Activated CD4-positive, alpha-beta T cell treated with anti-CD3 and anti-CD28 coated beads, Interleukin-2, amount 50 U/mL, for 1 hour (primary cell): Measurements from ENCODE around the gene KRT6A.
"Not testable (repeated sequence)": the region's sequence is repeated elsewhere in the genome, so short reads cannot be mapped to it uniquely, and the experiment has no call there.

ENCODE experiments used
- DNase-seq: peaks from one replicate; pipeline ENCODE4 v3.0.0-alpha.2; 2020

The KRT6A gene

GRCh38 chr12:52499806-52500560 lies 6.9 kb upstream of the KRT6A start:
- DNase-seq = no peak

GRCh38 chr12:52498946-52499345 lies 5.9 kb upstream of the KRT6A start:
- no peak for DNase-seq

GRCh38 chr12:52497975-52498374 lies 4.9 kb upstream of the KRT6A start:
- no peak for DNase-seq

GRCh38 chr12:52496590-52497071 lies 3.6 kb upstream of the KRT6A start:
- no peak for DNase-seq

- no peak for DNase-seq
These were observed 3.0 kb upstream of the KRT6A start for GRCh38 chr12:52496054-52496453.

GRCh38 chr12:52495389-52495788 lies 2.3 kb upstream of the KRT6A start:
- no peak for DNase-seq

- DNase-seq = no peak
These were observed 1.5 kb upstream of the KRT6A start for GRCh38 chr12:52494518-52494917.

GRCh38 chr12:52494100-52494499 lies 1.0 kb upstream of the KRT6A start:
- DNase-seq = no peak

GRCh38 chr12:52492405-52492804 lies 652 bp downstream of the KRT6A start:
- DNase-seq = not testable (repeated sequence)

- DNase-seq = not testable (repeated sequence)
These were observed 1.6 kb downstream of the KRT6A start for GRCh38 chr12:52491495-52491894.

- DNase-seq = no peak
These were observed 4.3 kb downstream of the KRT6A start for GRCh38 chr12:52488736-52489135.

GRCh38 chr12:52487744-52488443 lies 5.2 kb downstream of the KRT6A start:
- DNase-seq = not testable (repeated sequence)

- no peak for DNase-seq
These were observed 5.8 kb downstream of the KRT6A start for GRCh38 chr12:52487211-52487610.

GRCh38 chr12:52486166-52487105 lies 6.6 kb downstream of the KRT6A start:
- no peak for DNase-seq

- no peak for DNase-seq
These were observed 13.0 kb downstream of the KRT6A start for GRCh38 chr12:52480073-52480472.

- no peak for DNase-seq
These were observed 15.4 kb downstream of the KRT6A start for GRCh38 chr12:52477651-52478050.

GRCh38 chr12:52474212-52474611 lies 18.8 kb downstream of the KRT6A start:
- no peak for DNase-seq

GRCh38 chr12:52473768-52474167 lies 19.3 kb downstream of the KRT6A start, which contains the start of gene KRT6C:
Gene KRT6C, minus strand, starts transcription at chr12:52473805. Its CDS starts 68 bp downstream, at chr12:52473737.
- no peak for DNase-seq

- no peak for DNase-seq
These were observed 23.2 kb downstream of the KRT6A start for GRCh38 chr12:52469853-52470252.

- no peak for DNase-seq
These were observed 28.2 kb downstream of the KRT6A start for GRCh38 chr12:52464897-52465296.

GRCh38 chr12:52461693-52462092 lies 31.4 kb downstream of the KRT6A start:
- DNase-seq = no peak

GRCh38 chr12:52458861-52459260 lies 34.2 kb downstream of the KRT6A start:
- DNase-seq = no peak

GRCh38 chr12:52455821-52456220 lies 37.2 kb downstream of the KRT6A start:
- no peak for DNase-seq
